ENCODE results near the gene LRMDA. TPM values are rescaled to one million over a fixed set of nuclear protein-coding genes. Genes with fewer than 3 reads are reported as not detected.

LRMDA gene
- polyA plus RNA-seq, 1 donor (not counting 4 experiments of a cell fraction or from before 2014, with no cell fraction given), result not detected

- no peaks in the 10 kb centered on the region for H3K9me1 ChIP-seq (ENCODE audit: control insufficient read depth, extremely low read depth, insufficient read depth, low read length)
- no peak for TF ChIP-seq EZH2 (IDR thresholded peaks at IDR 0.05; ENCODE audit: low read length)
- no peak for TF ChIP-seq CTCF (optimal IDR thresholded peaks at IDR 0.05 in 1 of 3, IDR thresholded peaks at IDR 0.05 in 1 of 3, conservative IDR thresholded peaks at IDR 0.05 in 1 of 3; ENCODE audit: extremely low read depth in 1 of 3, insufficient read depth in 2 of 3, low read length in 3 of 3)
- no peaks in the 10 kb centered on the region for H3K79me2 ChIP-seq (ENCODE audit: control insufficient read depth, insufficient read depth, low read length)
- no peaks in the 10 kb centered on the region for H3K27me3 ChIP-seq (ENCODE audit: control insufficient read depth, extremely low read depth, insufficient read depth, low read length)
- dilution Hi-C loops (cut with MboI; ENCODE audit: extremely low pct_ligation_motif_present, low sequenced_read_pairs), result no loop called here
- H3K27ac ChIP-seq (ENCODE audit: control insufficient read depth, insufficient read depth, low read length), result peak overlapping the region; percentile 67
- H3K4me3 ChIP-seq (ENCODE audit: control insufficient read depth in 2 of 3, extremely low read depth in 1 of 3, insufficient read depth in 2 of 3, low read depth in 1 of 3, low read length in 3 of 3), result peak overlapping the region in 2 of 3 experiments; percentile 2 to 48
- H2AFZ ChIP-seq (ENCODE audit: control insufficient read depth, low read length), result peak overlapping the region; percentile 8
- no peaks in the 10 kb centered on the region for H4K20me1 ChIP-seq (ENCODE audit: control insufficient read depth, extremely low read depth, insufficient read depth, low read length)
- peak overlapping the region; percentile 71 for H3K4me2 ChIP-seq (ENCODE audit: control insufficient read depth, extremely low read depth, insufficient read depth, low read depth, low read length)
- peak overlapping the region; percentile 5 for H3K9ac ChIP-seq (ENCODE audit: control insufficient read depth, extremely low read depth, insufficient read depth, low read length)
- H3K9me3 ChIP-seq (ENCODE audit: control insufficient read depth, low read depth, low read length), result no peaks in the 10 kb centered on the region
- H3K4me1 ChIP-seq (ENCODE audit: control insufficient read depth, extremely low read depth, insufficient read depth, low read length), result peaks cover 59% of the 10 kb centered on the region
- DNase-seq (ENCODE audit: low read depth, low spot score), result no peak
- H3K36me3 ChIP-seq (ENCODE audit: control insufficient read depth in 2 of 2, extremely low read depth in 1 of 2, insufficient read depth in 2 of 2, low read length in 2 of 2), result no peaks in the 10 kb centered on the region
- peak; percentile 62 for FAIRE-seq
Observed at GRCh38 chr10:76114581-76115001, 683.2 kb downstream of the LRMDA start.

GRCh38 chr10:76115131-76115470 is 683.7 kb downstream of the LRMDA start:
- H2AFZ ChIP-seq (ENCODE audit: control insufficient read depth, low read length), result peak overlapping the region; percentile 80
- peak overlapping the region in 2 of 3 experiments; percentile 4 to 35 for H3K4me3 ChIP-seq (ENCODE audit: control insufficient read depth in 2 of 3, extremely low read depth in 1 of 3, insufficient read depth in 2 of 3, low read depth in 1 of 3, low read length in 3 of 3)
- TF ChIP-seq CTCF (optimal IDR thresholded peaks at IDR 0.05 in 1 of 3, IDR thresholded peaks at IDR 0.05 in 1 of 3, conservative IDR thresholded peaks at IDR 0.05 in 1 of 3; ENCODE audit: extremely low read depth in 1 of 3, insufficient read depth in 2 of 3, low read length in 3 of 3), result no peak
- dilution Hi-C loops (cut with MboI; ENCODE audit: extremely low pct_ligation_motif_present, low sequenced_read_pairs), result no loop called here
- no peaks in the 10 kb centered on the region for H3K27me3 ChIP-seq (ENCODE audit: control insufficient read depth, extremely low read depth, insufficient read depth, low read length)
- H3K9me1 ChIP-seq (ENCODE audit: control insufficient read depth, extremely low read depth, insufficient read depth, low read length), result no peaks in the 10 kb centered on the region
- FAIRE-seq (peak; percentile 81), DNase-seq (ENCODE audit: low read depth, low spot score) (no peak)
- H3K27ac ChIP-seq (ENCODE audit: control insufficient read depth, insufficient read depth, low read length), result peak overlapping the region; percentile 67
- H3K4me1 ChIP-seq (ENCODE audit: control insufficient read depth, extremely low read depth, insufficient read depth, low read length), result peaks cover 64% of the 10 kb centered on the region
- H3K9ac ChIP-seq (ENCODE audit: control insufficient read depth, extremely low read depth, insufficient read depth, low read length), result peak overlapping the region; percentile 5
- no peaks in the 10 kb centered on the region for H3K79me2 ChIP-seq (ENCODE audit: control insufficient read depth, insufficient read depth, low read length)
- no peaks in the 10 kb centered on the region for H4K20me1 ChIP-seq (ENCODE audit: control insufficient read depth, extremely low read depth, insufficient read depth, low read length)
- no peaks in the 10 kb centered on the region for H3K9me3 ChIP-seq (ENCODE audit: control insufficient read depth, low read depth, low read length)
- peak overlapping the region; percentile 71 for H3K4me2 ChIP-seq (ENCODE audit: control insufficient read depth, extremely low read depth, insufficient read depth, low read depth, low read length)
- no peaks in the 10 kb centered on the region for H3K36me3 ChIP-seq (ENCODE audit: control insufficient read depth in 2 of 2, extremely low read depth in 1 of 2, insufficient read depth in 2 of 2, low read length in 2 of 2)

All from keratinocyte (primary cell).